ENCODE data around the gene GPHN. TPM values are rescaled to one million over a fixed set of nuclear protein-coding genes. Genes with fewer than 3 reads are reported as not detected.

Gene GPHN
- total RNA-seq, 1 donor = 6.5 TPM

- no peak overlapping the region for H3K4me3 ChIP-seq (ENCODE audit: low read depth, low read length)
- peak; percentile 19 for TF ChIP-seq CTCF (IDR thresholded peaks at IDR 0.05; ENCODE audit: insufficient read depth, low read length)
- no peak for DNase-seq (ENCODE audit: low read depth)
Observed at GRCh38 chr14:66610154-66610563, 102.2 kb downstream of the GPHN start.

GRCh38 chr14:66613344-66613743 lies 105.4 kb downstream of the GPHN start:
- no peak for DNase-seq (ENCODE audit: low read depth)
- H3K4me3 ChIP-seq (ENCODE audit: low read depth, low read length) = no peak overlapping the region
- TF ChIP-seq CTCF (IDR thresholded peaks at IDR 0.05; ENCODE audit: insufficient read depth, low read length) = no peak

- DNase-seq (ENCODE audit: low read depth) = no peak
- no peak for TF ChIP-seq CTCF (IDR thresholded peaks at IDR 0.05; ENCODE audit: insufficient read depth, low read length)
- H3K4me3 ChIP-seq (ENCODE audit: low read depth, low read length) = no peak overlapping the region
Observed at GRCh38 chr14:66619952-66620351, 112.0 kb downstream of the GPHN start.

GRCh38 chr14:66623838-66624237 lies 115.9 kb downstream of the GPHN start:
- H3K4me3 ChIP-seq (ENCODE audit: low read depth, low read length) = no peak overlapping the region
- DNase-seq (ENCODE audit: low read depth) = no peak
- no peak for TF ChIP-seq CTCF (IDR thresholded peaks at IDR 0.05; ENCODE audit: insufficient read depth, low read length)

GRCh38 chr14:66624336-66624937 lies 116.5 kb downstream of the GPHN start:
- peak; percentile 83 for TF ChIP-seq CTCF (IDR thresholded peaks at IDR 0.05; ENCODE audit: insufficient read depth, low read length)
- H3K4me3 ChIP-seq (ENCODE audit: low read depth, low read length) = no peak overlapping the region
- peak; percentile 81 for DNase-seq (ENCODE audit: low read depth)

GRCh38 chr14:66628636-66629035 lies 120.7 kb downstream of the GPHN start:
- DNase-seq (ENCODE audit: low read depth) = peak; percentile 13
- no peak overlapping the region for H3K4me3 ChIP-seq (ENCODE audit: low read depth, low read length)
- TF ChIP-seq CTCF (IDR thresholded peaks at IDR 0.05; ENCODE audit: insufficient read depth, low read length) = no peak

- DNase-seq (ENCODE audit: low read depth) = no peak
- H3K4me3 ChIP-seq (ENCODE audit: low read depth, low read length) = no peak overlapping the region
- no peak for TF ChIP-seq CTCF (IDR thresholded peaks at IDR 0.05; ENCODE audit: insufficient read depth, low read length)
Observed at GRCh38 chr14:66629499-66629898, 121.6 kb downstream of the GPHN start.

Data from fibroblast of the aortic adventitia (primary cell).